Lower lobe of right lung (tissue), 2 donors: Measurements from ENCODE around the gene NHSL1. TPM values are rescaled to one million over a fixed set of nuclear protein-coding genes. Genes with fewer than 3 reads are reported as not detected.

Experiments
- ATAC-seq, 2 donors: fragments of 200-7000 bp; cut with Tn5 transposase; one replicate each; pipeline ENCODE4 v1.9.1; 2020 to 2022; ENCODE audit warnings: mild to moderate bottlenecking in 2 of 2, moderate library complexity in 2 of 2
- DNase-seq: peaks from one replicate; pipeline ENCODE4 v3.0.0-alpha.2; 2020
- H3K27ac ChIP-seq: fragments of 200-600 bp; one replicate; pipeline ENCODE4 v1.8.0; 2022
- H3K27me3 ChIP-seq: fragments of 200-600 bp; one replicate; pipeline ENCODE4 v1.8.0; 2022; ENCODE audit warnings: low read depth
- H3K36me3 ChIP-seq: fragments of 200-600 bp; one replicate; pipeline ENCODE4 v1.8.0; 2022; ENCODE audit warnings: mild to moderate bottlenecking
- H3K4me1 ChIP-seq: fragments of 200-600 bp; one replicate; pipeline ENCODE4 v1.8.0; 2022
- H3K4me3 ChIP-seq: fragments of 200-600 bp; one replicate; pipeline ENCODE4 v1.8.0; 2022; ENCODE audit warnings: mild to moderate bottlenecking
- H3K9me3 ChIP-seq: fragments of 200-600 bp; one replicate; pipeline ENCODE4 v1.8.0; 2022
- CTCF ChIP-seq: fragments of 200-600 bp; IDR thresholded peaks from one replicate; pipeline ENCODE4 v1.8.0; 2022; ENCODE audit warnings: antibody characterized with exemption, mild to moderate bottlenecking
- intact Hi-C: fragments of 100-400 bp; cut with DNase I; formaldehyde crosslinking; loops from one replicate; pipeline ENCODE4 v1.11.0; 2022
- total RNA-seq: library from RNA; stranded (reverse); fragmentation: NEBNext Ultra II Directional; extraction: Animal tissue kit (Norgen Biotek cat#: 25700); gene quantifications from one replicate; pipeline ENCODE4 v1.2.1, GENCODE V29; 2021
- donor health status: DM: no; HTN: yes; CAD: no; lungs with severe emphysema.

The NHSL1 gene
- total RNA-seq, 1 donor from 2014 or later = 63.7 TPM

- Histone ChIP-seq H3K27ac (no peak overlapping the region), H3K9me3 (no peaks in the 10 kb centered on the region), H3K27me3 (no peaks in the 10 kb centered on the region), H3K4me3 (no peak overlapping the region), H3K4me1 (no peaks in the 10 kb centered on the region), H3K36me3 (peaks cover 43% of the 10 kb centered on the region)
- no peak for TF ChIP-seq CTCF
- peak in 1 of 2 donors; percentile 33 for ATAC-seq
- DNase-seq = no peak
- intact Hi-C loops = no loop called here
Measured at GRCh38 chr6:138468320-138469015, 30.8 kb downstream of the NHSL1 start.

- ATAC-seq (no peak), DNase-seq (no peak)
- H3K36me3 ChIP-seq = peaks cover 39% of the 10 kb centered on the region
- H3K4me3 ChIP-seq = no peak overlapping the region
- H3K9me3 ChIP-seq = no peaks in the 10 kb centered on the region
- H3K27me3 ChIP-seq = no peaks in the 10 kb centered on the region
- no peak for TF ChIP-seq CTCF
- no peak overlapping the region for H3K27ac ChIP-seq
- no peaks in the 10 kb centered on the region for H3K4me1 ChIP-seq
- intact Hi-C loops = no loop called here
Measured at GRCh38 chr6:138467901-138468300, 31.4 kb downstream of the NHSL1 start.

- no peaks in the 10 kb centered on the region for H3K4me1 ChIP-seq
- ATAC-seq (peak; percentile 49 to 57), DNase-seq (no peak)
- intact Hi-C loops = no loop called here
- no peak for TF ChIP-seq CTCF
- no peak overlapping the region for H3K27ac ChIP-seq
- peaks cover 27% of the 10 kb centered on the region for H3K36me3 ChIP-seq
- H3K9me3 ChIP-seq = no peaks in the 10 kb centered on the region
- no peak overlapping the region for H3K4me3 ChIP-seq
- no peaks in the 10 kb centered on the region for H3K27me3 ChIP-seq
Measured at GRCh38 chr6:138465007-138465645, 34.2 kb downstream of the NHSL1 start.

- Histone ChIP-seq H3K27ac (no peak overlapping the region), H3K4me3 (no peak overlapping the region), H3K9me3 (no peaks in the 10 kb centered on the region), H3K27me3 (no peaks in the 10 kb centered on the region), H3K4me1 (no peaks in the 10 kb centered on the region), H3K36me3 (peaks cover 21% of the 10 kb centered on the region)
- no peak for DNase-seq
- intact Hi-C loops = no loop called here
- ATAC-seq = peak in 1 of 2 donors; percentile 10
- TF ChIP-seq CTCF = no peak
Measured at GRCh38 chr6:138464085-138464484, 35.2 kb downstream of the NHSL1 start.

GRCh38 chr6:138461647-138462046 lies 37.6 kb downstream of the NHSL1 start:
- DNase-seq (no peak), ATAC-seq (no peak)
- no peaks in the 10 kb centered on the region for H3K27me3 ChIP-seq
- H3K36me3 ChIP-seq = peaks cover 20% of the 10 kb centered on the region
- H3K4me3 ChIP-seq = no peak overlapping the region
- no peaks in the 10 kb centered on the region for H3K9me3 ChIP-seq
- no peak for TF ChIP-seq CTCF
- intact Hi-C loops = no loop called here
- H3K4me1 ChIP-seq = peaks cover 3% of the 10 kb centered on the region
- no peak overlapping the region for H3K27ac ChIP-seq
